Tibial artery (tissue), 4 donors: ENCODE data around the gene CPLX3.

Experiments
- DNase-seq, 2 donors: peaks; one replicate each; pipeline ENCODE4 v3.0.0-alpha.2; 2019
- H3K27ac ChIP-seq, 2 donors: fragments of 200-600 bp; sonication (generic) in 1 of 2; 1 replicate in 1 of 2; 2 replicates in 1 of 2; pipeline ENCODE4 v1.5.1; 2018 to 2019; ENCODE audit warnings: mild to moderate bottlenecking in 1 of 2
- H3K27me3 ChIP-seq, 2 donors: fragments of 200-600 bp; sonication (generic) in 1 of 2; one replicate each; pipeline versions ENCODE4 v1.5.1 to v1.6.0; 2016 to 2019
- H3K36me3 ChIP-seq, 3 donors: fragments of 200-600 bp; sonication (generic) in 2 of 3; one replicate each; pipeline ENCODE4 v1.5.1; 2016 to 2019; ENCODE audit warnings: mild to moderate bottlenecking in 2 of 3
- H3K4me1 ChIP-seq, 4 donors: fragments of 200-600 bp; sonication (generic) in 2 of 4; 1 replicate in 3 of 4; 2 replicates in 1 of 4; pipeline ENCODE4 v1.5.1; 2016 to 2019
- H3K4me3 ChIP-seq, 2 donors: fragments of 200-600 bp; sonication (generic) in 1 of 2; 1 replicate in 1 of 2; 2 replicates in 1 of 2; pipeline ENCODE4 v1.5.1; 2018 to 2019; ENCODE audit warnings: mild to moderate bottlenecking in 2 of 2
- H3K9me3 ChIP-seq, 3 donors: fragments of 200-600 bp; sonication (generic) in 1 of 3; one replicate each; pipeline ENCODE4 v1.5.1; 2016 to 2019
- CTCF ChIP-seq, 2 experiments: fragments of 200-600 bp in 1 of 2; fragments of 450-650 bp in 1 of 2; IDR thresholded peaks; one replicate each; pipeline ENCODE4 v1.5.1; 2017 to 2019; ENCODE audit warnings: antibody characterized with exemption in 2 of 2, mild to moderate bottlenecking in 1 of 2, moderate library complexity in 1 of 2
- intact Hi-C: fragments of 100-400 bp; cut with DNase I; formaldehyde crosslinking; loops from one replicate; pipeline ENCODE4 v1.15.0; 2023; ENCODE audit warnings: low total_unique reads

CPLX3 gene

DNA sequence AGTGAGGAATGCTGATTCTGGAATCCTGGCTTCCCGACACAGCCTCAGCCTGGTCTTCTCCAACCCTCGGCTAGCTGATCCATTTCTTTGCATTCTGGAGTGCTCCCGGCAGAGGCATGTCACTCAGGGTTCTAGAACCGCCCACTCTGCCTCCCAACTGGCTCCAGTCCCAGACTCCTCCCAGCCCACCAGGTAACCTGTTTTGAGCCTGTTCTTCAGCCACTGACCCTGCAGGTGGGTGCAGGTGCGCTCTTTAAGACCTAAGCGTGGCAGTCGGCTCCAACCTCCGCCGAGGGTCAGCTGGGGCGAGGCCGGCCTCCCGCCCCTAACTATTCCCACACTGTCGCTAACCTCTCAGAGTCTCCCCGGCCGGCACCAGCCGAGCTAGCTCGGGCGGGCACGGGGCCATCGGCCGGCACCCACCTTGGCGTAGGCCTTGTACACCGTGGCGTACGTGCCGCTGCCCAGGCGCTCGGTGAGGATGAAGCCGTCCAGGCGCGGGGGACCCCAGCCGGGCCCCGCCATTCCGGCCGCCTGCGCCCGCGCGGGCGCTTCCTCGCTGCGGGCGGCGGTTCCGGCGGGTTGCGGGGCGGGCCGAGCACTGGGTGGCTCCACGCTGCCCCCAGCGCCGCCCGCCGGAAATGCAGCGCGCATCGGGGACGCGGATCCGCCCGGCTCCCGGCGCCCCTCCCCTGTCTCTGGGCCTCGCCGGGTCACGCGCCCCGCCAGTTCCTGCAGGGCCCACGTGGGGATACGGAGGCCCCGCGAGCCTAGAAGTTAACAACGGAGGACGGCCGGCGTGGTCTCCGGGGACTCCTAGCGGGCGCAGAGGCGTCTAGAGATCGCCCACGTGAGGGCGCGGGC lies 16.4 kb downstream of the CPLX3 start, which contains the start of gene ULK3:
Gene ULK3, minus strand, starts transcription at position 576 of the 864 bp plus-strand sequence. Its CDS starts 51 bp downstream, at position 525.
- Histone ChIP-seq H3K4me1 (peaks cover 0 to 28% (median 19%) of the 10 kb centered on the region in 4 donors), H3K27ac (peak within 1 kb of the TSS; percentile 89 to 96), H3K4me3 (peak within 1 kb of the TSS; percentile 89 to 99), H3K27me3 (no peaks in the 10 kb centered on the region), H3K36me3 (peaks cover 4 to 52% (median 30%) of the 10 kb centered on the region in 3 donors), H3K9me3 (no peaks in the 10 kb centered on the region)
- intact Hi-C loops: no loop called here
- TF ChIP-seq CTCF (IDR thresholded peaks at IDR 0.05): peak; percentile 72 to 93
- DNase-seq: peak; percentile 91 to 95

DNA sequence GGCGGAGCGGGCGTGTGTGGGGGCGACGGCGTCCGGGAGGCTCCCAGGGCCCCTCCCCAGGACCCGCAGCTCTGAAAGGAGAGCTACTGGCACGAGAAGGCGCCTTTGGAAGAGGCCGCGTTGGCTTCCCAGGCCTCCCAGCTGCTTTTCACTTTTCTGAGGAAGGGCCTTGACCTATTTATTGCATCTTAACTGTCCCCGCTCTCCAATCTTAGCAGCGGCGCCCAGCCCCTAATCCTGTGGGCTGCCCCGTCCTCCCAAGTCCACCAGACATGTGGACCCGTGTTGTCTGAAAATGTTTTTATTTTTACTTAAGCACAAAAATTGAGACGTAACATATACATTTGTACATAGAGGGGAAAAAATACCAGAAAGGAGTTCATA lies 17.0 kb downstream of the CPLX3 start:
- Histone ChIP-seq H3K9me3 (no peaks in the 10 kb centered on the region), H3K27me3 (no peaks in the 10 kb centered on the region), H3K4me3 (peak overlapping the region; percentile 89 to 99), H3K36me3 (peaks cover 10 to 52% (median 36%) of the 10 kb centered on the region in 3 donors), H3K4me1 (peaks cover 0 to 28% (median 19%) of the 10 kb centered on the region in 4 donors), H3K27ac (peak overlapping the region; percentile 89 to 96)
- no peak for TF ChIP-seq CTCF (IDR thresholded peaks at IDR 0.05)
- no peak for DNase-seq
- intact Hi-C loops: no loop called here

- Histone ChIP-seq H3K4me3 (peak overlapping the region; percentile 89 to 99), H3K9me3 (no peaks in the 10 kb centered on the region), H3K36me3 (peaks cover 14 to 52% (median 39%) of the 10 kb centered on the region in 3 donors), H3K27me3 (no peaks in the 10 kb centered on the region), H3K27ac (peak overlapping the region; percentile 89 to 96), H3K4me1 (peaks cover 0 to 28% (median 19%) of the 10 kb centered on the region in 4 donors)
- intact Hi-C loops: no loop called here
- no peak for DNase-seq
- TF ChIP-seq CTCF (IDR thresholded peaks at IDR 0.05): no peak
Observed at GRCh38 chr15:74843891-74844299, 17.5 kb downstream of the CPLX3 start.

- intact Hi-C loops: no loop called here
- Histone ChIP-seq H3K4me1 (peaks cover 0 to 28% (median 19%) of the 10 kb centered on the region in 4 donors), H3K36me3 (peaks cover 19 to 52% (median 39%) of the 10 kb centered on the region in 3 donors), H3K4me3 (no peak overlapping the region), H3K9me3 (no peaks in the 10 kb centered on the region), H3K27ac (peak overlapping the region; percentile 89 to 96), H3K27me3 (no peaks in the 10 kb centered on the region)
- TF ChIP-seq CTCF (IDR thresholded peaks at IDR 0.05): no peak
- DNase-seq: no peak
Observed at GRCh38 chr15:74844319-74845207, 18.1 kb downstream of the CPLX3 start.

DNA sequence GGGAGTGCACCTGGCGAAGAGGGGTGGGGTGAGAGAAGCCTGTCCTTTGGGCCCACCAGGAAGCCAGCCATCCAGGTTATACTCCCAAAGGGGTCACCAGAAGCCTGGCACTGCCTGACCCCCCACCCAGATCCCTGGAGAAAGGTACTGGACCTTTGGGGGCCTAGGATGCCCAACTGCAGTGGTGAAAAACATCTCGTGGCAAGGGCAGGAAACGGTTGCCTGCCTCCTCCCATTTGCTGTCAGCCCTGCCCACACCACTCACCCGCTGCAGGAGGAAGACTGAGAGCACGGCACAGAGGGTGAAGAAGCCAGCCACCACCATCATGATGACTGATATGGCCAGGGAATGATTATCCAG lies 18.8 kb downstream of the CPLX3 start:
- Histone ChIP-seq H3K27ac (no peak overlapping the region), H3K27me3 (no peaks in the 10 kb centered on the region), H3K4me1 (peaks cover 0 to 28% (median 19%) of the 10 kb centered on the region in 4 donors), H3K4me3 (no peak overlapping the region), H3K9me3 (no peaks in the 10 kb centered on the region), H3K36me3 (peaks cover 24 to 52% (median 45%) of the 10 kb centered on the region in 3 donors)
- intact Hi-C loops: no loop called here
- no peak for DNase-seq
- TF ChIP-seq CTCF (IDR thresholded peaks at IDR 0.05): no peak
